ENCODE measurements around the gene CDO1.

The CDO1 gene

GRCh38 chr5:115788440-115788839 lies 28.0 kb downstream of the CDO1 start:
- TF ChIP-seq POLR2A (IDR thresholded peaks at IDR 0.05; ENCODE audit: low read depth, low read length): no peak
- DNase-seq (ENCODE audit: insufficient read length, low spot score): no peak
- FAIRE-seq: no peak

- DNase-seq (ENCODE audit: insufficient read length, low spot score): no peak
- no peak for FAIRE-seq
- TF ChIP-seq POLR2A (IDR thresholded peaks at IDR 0.05; ENCODE audit: low read depth, low read length): no peak
These were observed 29.0 kb downstream of the CDO1 start for GRCh38 chr5:115787426-115787825.

- no peak for TF ChIP-seq POLR2A (IDR thresholded peaks at IDR 0.05; ENCODE audit: low read depth, low read length)
- no peak for FAIRE-seq
- DNase-seq (ENCODE audit: insufficient read length, low spot score): no peak
These were observed 30.9 kb downstream of the CDO1 start for GRCh38 chr5:115785381-115786065.

- FAIRE-seq: no peak
- DNase-seq (ENCODE audit: insufficient read length, low spot score): no peak
- TF ChIP-seq POLR2A (IDR thresholded peaks at IDR 0.05; ENCODE audit: low read depth, low read length): no peak
These were observed 38.0 kb downstream of the CDO1 start for GRCh38 chr5:115778417-115778816.

GRCh38 chr5:115776989-115777388 lies 39.5 kb downstream of the CDO1 start:
- DNase-seq (ENCODE audit: insufficient read length, low spot score) (no peak), FAIRE-seq (no peak)
- no peak for TF ChIP-seq POLR2A (IDR thresholded peaks at IDR 0.05; ENCODE audit: low read depth, low read length)

DNA sequence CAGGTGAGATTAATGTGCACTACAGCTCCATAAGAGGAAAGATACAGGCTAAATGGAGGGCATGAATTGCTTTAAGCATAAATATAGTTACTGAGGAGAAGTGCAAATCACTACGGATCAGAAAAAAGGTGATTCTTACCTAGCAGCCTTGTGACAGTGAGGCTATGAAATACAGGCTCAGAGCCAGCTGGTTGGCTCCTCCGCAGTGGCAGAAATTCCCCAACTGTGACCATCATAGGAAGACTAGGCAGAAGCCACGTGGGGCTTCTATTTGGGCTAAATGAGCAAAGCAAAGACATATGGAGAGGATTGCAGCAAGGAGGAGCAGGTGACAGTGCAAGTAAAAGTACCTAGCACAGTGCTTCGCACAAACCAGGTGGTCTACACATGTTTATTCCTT lies 40.5 kb downstream of the CDO1 start:
- FAIRE-seq (no peak), DNase-seq (ENCODE audit: insufficient read length, low spot score) (no peak)
- TF ChIP-seq POLR2A (IDR thresholded peaks at IDR 0.05; ENCODE audit: low read depth, low read length): no peak

DNA sequence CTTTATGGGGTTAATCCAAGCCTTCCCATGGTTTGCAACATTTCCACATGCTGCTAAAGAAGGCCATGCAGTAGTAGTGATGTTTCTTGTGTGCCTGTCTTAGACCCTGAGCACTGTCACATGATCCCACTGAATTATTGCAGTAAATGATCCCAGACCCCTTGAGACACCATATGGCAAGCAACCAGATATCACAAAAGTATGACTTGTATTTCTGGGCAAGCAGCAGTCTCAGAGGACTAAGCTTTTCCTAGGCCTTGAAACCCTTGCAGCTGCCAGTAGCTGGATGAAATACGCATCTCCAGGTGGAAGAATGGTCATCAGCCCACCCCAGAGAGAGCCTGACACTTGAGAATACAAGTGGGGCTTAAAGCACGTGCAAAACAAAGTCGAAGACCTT lies 41.8 kb downstream of the CDO1 start:
- DNase-seq (ENCODE audit: insufficient read length, low spot score) (no peak), FAIRE-seq (no peak)
- no peak for TF ChIP-seq POLR2A (IDR thresholded peaks at IDR 0.05; ENCODE audit: low read depth, low read length)

- FAIRE-seq (no peak), DNase-seq (ENCODE audit: insufficient read length, low spot score) (no peak)
- TF ChIP-seq POLR2A (IDR thresholded peaks at IDR 0.05; ENCODE audit: low read depth, low read length): no peak
These were observed 43.6 kb downstream of the CDO1 start for GRCh38 chr5:115772731-115773475.

GRCh38 chr5:115770466-115770865 lies 46.0 kb downstream of the CDO1 start:
- TF ChIP-seq POLR2A (IDR thresholded peaks at IDR 0.05; ENCODE audit: low read depth, low read length): no peak
- no peak for DNase-seq (ENCODE audit: insufficient read length, low spot score)
- FAIRE-seq: no peak

- FAIRE-seq (no peak), DNase-seq (ENCODE audit: insufficient read length, low spot score) (no peak)
- no peak for TF ChIP-seq POLR2A (IDR thresholded peaks at IDR 0.05; ENCODE audit: low read depth, low read length)
These were observed 49.0 kb downstream of the CDO1 start for GRCh38 chr5:115767424-115767823.

DNA sequence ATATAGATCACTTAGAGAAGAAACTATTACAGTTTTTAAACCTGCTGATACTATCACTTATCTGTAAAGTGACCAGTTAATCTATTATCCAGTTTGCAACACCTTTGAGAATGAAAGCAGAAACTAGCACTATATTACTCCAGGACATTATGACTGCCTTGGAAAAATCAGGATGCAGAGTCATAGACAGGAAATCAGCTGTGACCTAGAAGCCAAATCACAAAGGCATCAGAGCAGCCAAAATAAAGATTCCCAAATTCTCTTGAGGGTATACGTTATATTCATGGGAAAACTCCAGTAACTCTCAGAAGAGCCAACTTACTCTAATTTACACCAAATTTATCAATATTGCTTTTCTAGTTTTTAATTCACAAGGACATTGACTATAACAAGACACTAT lies 49.9 kb downstream of the CDO1 start:
- TF ChIP-seq POLR2A (IDR thresholded peaks at IDR 0.05; ENCODE audit: low read depth, low read length): no peak
- DNase-seq (ENCODE audit: insufficient read length, low spot score) (no peak), FAIRE-seq (no peak)

GRCh38 chr5:115758356-115758755 lies 58.1 kb downstream of the CDO1 start:
- TF ChIP-seq POLR2A (IDR thresholded peaks at IDR 0.05; ENCODE audit: low read depth, low read length): no peak
- FAIRE-seq (no peak), DNase-seq (ENCODE audit: insufficient read length, low spot score) (no peak)

DNA sequence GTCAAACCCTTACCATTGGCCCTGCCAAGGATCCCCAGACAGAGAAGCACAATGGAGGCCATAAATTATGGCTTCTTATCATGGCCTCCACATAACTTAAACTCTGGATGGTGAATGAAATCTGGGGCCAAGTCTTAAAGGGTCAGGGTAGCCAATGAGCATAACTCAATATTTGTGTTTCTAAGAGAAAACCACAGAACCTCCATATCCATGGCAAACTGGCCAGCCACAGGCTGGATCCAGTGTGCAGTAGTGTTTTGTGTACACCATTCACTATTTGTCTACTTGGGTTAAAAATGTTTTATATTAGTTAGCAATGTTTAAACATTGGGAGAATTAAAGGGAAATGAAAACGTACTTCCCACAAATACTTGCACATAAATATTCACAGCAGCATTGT lies 60.8 kb downstream of the CDO1 start:
- TF ChIP-seq POLR2A (IDR thresholded peaks at IDR 0.05; ENCODE audit: low read depth, low read length): no peak
- no peak for FAIRE-seq
- no peak for DNase-seq (ENCODE audit: insufficient read length, low spot score)

Measured in H54 (cell line).